ENCODE measurements around the gene MC2R.

The MC2R gene

DNA sequence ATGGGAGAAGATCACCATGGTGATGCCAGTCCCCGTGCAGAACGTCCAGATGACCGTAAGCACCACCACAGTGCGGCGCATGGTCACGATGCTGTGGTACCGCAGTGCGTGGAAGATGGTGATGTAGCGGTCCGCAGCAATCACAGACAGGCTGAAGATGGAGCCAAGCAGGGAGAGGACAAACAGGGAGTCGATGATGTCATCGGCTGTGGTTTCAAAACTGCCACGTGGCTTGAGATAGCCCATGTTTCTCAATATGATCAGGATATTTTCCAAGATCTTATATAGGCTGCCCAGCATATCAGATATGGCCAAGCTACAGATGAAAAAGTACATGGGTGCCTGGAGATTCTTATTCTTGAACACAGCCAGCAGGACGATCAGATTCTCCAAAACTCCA lies 30.3 kb downstream of the MC2R start:
- TF ChIP-seq, protein P1, sequence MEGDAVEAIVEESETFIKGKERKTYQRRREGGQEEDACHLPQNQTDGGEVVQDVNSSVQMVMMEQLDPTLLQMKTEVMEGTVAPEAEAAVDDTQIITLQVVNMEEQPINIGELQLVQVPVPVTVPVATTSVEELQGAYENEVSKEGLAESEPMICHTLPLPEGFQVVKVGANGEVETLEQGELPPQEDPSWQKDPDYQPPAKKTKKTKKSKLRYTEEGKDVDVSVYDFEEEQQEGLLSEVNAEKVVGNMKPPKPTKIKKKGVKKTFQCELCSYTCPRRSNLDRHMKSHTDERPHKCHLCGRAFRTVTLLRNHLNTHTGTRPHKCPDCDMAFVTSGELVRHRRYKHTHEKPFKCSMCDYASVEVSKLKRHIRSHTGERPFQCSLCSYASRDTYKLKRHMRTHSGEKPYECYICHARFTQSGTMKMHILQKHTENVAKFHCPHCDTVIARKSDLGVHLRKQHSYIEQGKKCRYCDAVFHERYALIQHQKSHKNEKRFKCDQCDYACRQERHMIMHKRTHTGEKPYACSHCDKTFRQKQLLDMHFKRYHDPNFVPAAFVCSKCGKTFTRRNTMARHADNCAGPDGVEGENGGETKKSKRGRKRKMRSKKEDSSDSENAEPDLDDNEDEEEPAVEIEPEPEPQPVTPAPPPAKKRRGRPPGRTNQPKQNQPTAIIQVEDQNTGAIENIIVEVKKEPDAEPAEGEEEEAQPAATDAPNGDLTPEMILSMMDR (IDR thresholded peaks at IDR 0.05; ENCODE audit: low read depth, low read length, missing control alignments), result no peak
- Histone ChIP-seq H3K4me3 (ENCODE audit: low read depth, low read length) (no peak overlapping the region), H3K27me3 (replicated peaks) (no peaks in the 10 kb centered on the region), H3K36me3 (replicated peaks) (no peaks in the 10 kb centered on the region), H3K27ac (no peak overlapping the region)
- in situ Hi-C loops (cut with HindIII; ENCODE audit: low pct_ligation_motif_present, low sequenced_read_pairs), result no loop called here
- DNase-seq, result no peak

DNA sequence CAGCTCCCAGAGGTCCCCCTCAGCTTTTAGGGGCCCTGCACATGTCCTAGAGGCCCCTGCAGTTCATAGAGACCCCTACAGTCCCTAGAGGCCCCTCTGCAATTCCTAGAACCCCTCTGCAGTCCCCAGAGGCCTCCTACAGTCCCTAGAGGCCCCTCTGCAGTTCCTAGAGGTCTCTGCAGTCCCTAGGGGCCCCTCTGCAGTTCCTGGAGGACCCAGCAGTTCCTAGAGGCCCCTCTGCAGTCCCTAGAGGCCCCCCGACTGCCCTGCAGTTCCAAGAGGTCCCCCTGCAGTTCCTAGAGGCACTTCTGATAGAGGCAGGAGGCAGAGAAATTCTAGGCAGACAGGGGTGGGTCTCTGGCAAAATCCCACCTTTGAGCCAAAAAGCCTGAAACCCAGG lies 35.4 kb downstream of the MC2R start:
- DNase-seq, result no peak
- TF ChIP-seq, protein P1 (IDR thresholded peaks at IDR 0.05; ENCODE audit: low read depth, low read length, missing control alignments), result no peak
- in situ Hi-C loops (cut with HindIII; ENCODE audit: low pct_ligation_motif_present, low sequenced_read_pairs), result no loop called here
- Histone ChIP-seq H3K27me3 (replicated peaks) (no peaks in the 10 kb centered on the region), H3K4me3 (ENCODE audit: low read depth, low read length) (no peak overlapping the region), H3K27ac (no peak overlapping the region), H3K36me3 (replicated peaks) (no peaks in the 10 kb centered on the region)

DNA sequence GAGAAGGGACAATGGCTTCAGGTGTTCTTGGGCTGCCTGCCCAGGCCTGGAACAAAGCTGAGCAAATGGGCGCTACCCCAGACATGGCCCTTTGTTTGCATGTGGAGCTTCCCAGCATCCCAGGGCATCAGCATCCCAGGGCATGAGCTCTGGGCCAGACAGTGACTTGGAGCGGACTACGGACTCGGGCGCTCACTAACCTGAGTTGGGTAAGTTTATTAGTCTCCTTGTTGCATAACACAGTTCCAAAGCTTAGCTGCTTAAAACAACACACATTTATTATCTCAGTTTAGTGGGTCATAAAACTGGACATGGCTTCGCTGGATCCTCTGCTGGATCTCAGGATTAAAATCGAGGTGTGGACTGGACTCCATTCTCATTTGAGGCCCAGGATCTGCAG lies 35.8 kb downstream of the MC2R start:
- no peak for DNase-seq
- H3K27ac ChIP-seq, result no peak overlapping the region
- H3K36me3 ChIP-seq (replicated peaks), result no peaks in the 10 kb centered on the region
- TF ChIP-seq, protein P1 (IDR thresholded peaks at IDR 0.05; ENCODE audit: low read depth, low read length, missing control alignments), result no peak
- no peak overlapping the region for H3K4me3 ChIP-seq (ENCODE audit: low read depth, low read length)
- H3K27me3 ChIP-seq (replicated peaks), result no peaks in the 10 kb centered on the region
- in situ Hi-C loops (cut with HindIII; ENCODE audit: low pct_ligation_motif_present, low sequenced_read_pairs), result no loop called here

DNA sequence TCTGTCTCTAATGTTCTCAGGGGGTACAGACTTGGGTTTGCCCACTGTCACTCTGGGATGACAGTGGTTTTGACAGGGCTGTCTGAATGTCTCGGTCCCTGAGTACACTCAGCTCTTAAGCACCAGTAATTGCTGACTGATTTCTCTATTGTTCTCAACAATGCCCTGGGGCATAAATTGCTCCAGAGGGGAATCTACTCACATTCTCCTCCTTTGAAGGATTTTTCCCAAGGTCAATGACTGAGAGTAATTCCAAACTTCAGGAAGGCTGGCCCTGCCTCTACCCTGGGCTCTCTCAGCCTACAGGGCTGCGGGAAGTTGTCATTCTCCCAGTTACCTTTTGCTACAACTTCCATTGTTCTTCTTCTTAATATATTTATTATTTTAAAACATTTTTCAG lies 36.5 kb downstream of the MC2R start:
- TF ChIP-seq, protein P1 (IDR thresholded peaks at IDR 0.05; ENCODE audit: low read depth, low read length, missing control alignments), result no peak
- no peak for DNase-seq
- H3K27me3 ChIP-seq (replicated peaks), result no peaks in the 10 kb centered on the region
- no peak overlapping the region for H3K4me3 ChIP-seq (ENCODE audit: low read depth, low read length)
- H3K36me3 ChIP-seq (replicated peaks), result no peaks in the 10 kb centered on the region
- no peak overlapping the region for H3K27ac ChIP-seq
- in situ Hi-C loops (cut with HindIII; ENCODE audit: low pct_ligation_motif_present, low sequenced_read_pairs), result no loop called here

DNA sequence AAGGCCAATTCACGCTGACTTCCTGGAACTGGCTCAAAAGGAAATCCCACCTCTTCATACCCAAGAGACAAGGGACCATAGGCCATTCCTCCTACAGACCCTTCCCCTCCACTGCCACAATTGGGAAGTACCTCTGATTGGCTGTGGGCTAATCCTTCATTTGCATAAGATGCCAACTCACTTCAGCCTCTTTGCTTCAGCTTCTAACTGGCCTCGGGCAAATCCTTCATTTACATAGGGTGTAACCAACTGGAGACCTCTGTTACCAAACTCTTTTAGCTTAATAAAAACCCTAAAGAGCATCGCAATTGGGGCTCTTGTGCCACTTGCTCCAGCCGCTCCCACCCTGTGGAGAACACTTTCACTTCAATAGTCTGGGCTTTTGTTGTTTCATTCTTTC lies 38.2 kb downstream of the MC2R start:
- TF ChIP-seq, protein P1 (IDR thresholded peaks at IDR 0.05; ENCODE audit: low read depth, low read length, missing control alignments), result no peak
- in situ Hi-C loops (cut with HindIII; ENCODE audit: low pct_ligation_motif_present, low sequenced_read_pairs), result no loop called here
- H3K27me3 ChIP-seq (replicated peaks), result no peaks in the 10 kb centered on the region
- no peak for DNase-seq
- H3K36me3 ChIP-seq (replicated peaks), result no peaks in the 10 kb centered on the region
- no peak overlapping the region for H3K27ac ChIP-seq
- H3K4me3 ChIP-seq (ENCODE audit: low read depth, low read length), result no peak overlapping the region

DNA sequence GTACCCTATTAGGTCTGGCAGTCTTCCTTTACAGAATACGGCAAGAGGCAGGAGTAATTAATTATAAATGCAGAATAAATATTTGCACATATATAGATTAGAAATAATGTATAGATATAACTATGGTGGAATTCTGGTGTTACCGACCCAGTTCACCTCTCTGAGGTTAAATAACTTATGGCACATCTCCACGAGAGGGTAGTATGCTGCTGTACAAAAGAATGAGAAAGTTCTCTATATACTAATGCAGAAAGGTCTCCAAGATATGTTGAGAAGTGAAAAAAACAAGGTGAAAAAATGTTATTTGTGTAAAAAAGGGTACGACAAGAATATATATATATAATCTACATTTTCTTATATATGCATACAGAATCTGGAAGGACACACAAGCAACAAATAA lies 40.8 kb downstream of the MC2R start:
- H3K4me3 ChIP-seq (ENCODE audit: low read depth, low read length), result no peak overlapping the region
- TF ChIP-seq, protein P1 (IDR thresholded peaks at IDR 0.05; ENCODE audit: low read depth, low read length, missing control alignments), result no peak
- H3K27me3 ChIP-seq (replicated peaks), result no peaks in the 10 kb centered on the region
- in situ Hi-C loops (cut with HindIII; ENCODE audit: low pct_ligation_motif_present, low sequenced_read_pairs), result no loop called here
- no peak for DNase-seq
- H3K27ac ChIP-seq, result no peak overlapping the region
- H3K36me3 ChIP-seq (replicated peaks), result no peaks in the 10 kb centered on the region
